Measurements from ENCODE around the gene LGR6. TPM values are rescaled to one million over a fixed set of nuclear protein-coding genes. Genes with fewer than 3 reads are reported as not detected.
"Not testable (repeated sequence)": the region's sequence is repeated elsewhere in the genome, so short reads cannot be mapped to it uniquely, and the experiment has no call there.

The LGR6 gene
- total RNA-seq, 1 donor from 2014 or later: 1.4 TPM

DNA sequence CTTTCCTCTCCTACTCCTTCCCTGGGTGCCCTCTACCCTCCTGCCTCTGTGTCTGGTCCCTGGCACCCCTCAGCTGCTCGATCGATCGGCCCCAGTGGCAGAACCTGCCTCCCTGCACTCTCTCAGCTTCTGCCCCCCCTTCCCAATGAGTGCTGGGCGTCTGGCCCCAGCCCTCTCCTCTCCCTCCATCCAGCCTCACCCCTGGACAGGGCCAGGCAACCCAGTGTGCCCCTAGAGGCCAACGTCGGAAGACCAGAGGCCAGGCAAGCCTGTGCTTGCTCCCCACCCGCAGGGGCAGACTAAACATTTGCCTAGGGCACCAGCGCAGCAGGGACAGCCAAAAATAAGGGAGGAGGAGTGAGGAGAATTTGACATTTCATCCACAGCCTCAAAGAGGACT is 43.5 kb downstream of the LGR6 start:
- DNase-seq (ENCODE audit: low spot score): no peak
- ATAC-seq: peak; percentile 76

DNA sequence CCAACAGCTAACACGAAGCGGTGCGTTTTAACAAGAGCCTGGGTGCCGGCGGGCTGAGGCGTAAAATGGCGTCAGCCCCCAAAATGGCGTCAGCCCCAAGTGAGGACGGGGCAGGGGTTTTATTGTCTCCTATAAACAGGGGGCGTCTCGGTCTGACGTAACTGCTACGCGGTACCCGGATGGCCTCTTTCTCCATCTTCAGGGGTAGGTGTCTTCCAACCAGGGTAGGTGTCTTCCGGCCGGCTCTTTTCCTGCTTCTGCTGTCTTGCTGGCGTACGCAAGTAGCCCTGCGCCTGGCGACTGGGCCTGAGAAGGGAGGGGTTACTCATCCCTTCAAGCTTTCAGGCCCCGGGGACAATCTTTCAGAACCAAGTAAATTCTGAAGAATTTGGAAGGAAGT is 45.3 kb downstream of the LGR6 start:
- DNase-seq (ENCODE audit: low spot score): no peak

GRCh38 chr1:202240226-202240625 is 46.6 kb downstream of the LGR6 start:
- not testable (repeated sequence) for DNase-seq (ENCODE audit: low spot score); ATAC-seq

More for the DNA sequence above, 45.3 kb downstream of the LGR6 start:
- no peak for ATAC-seq

DNA sequence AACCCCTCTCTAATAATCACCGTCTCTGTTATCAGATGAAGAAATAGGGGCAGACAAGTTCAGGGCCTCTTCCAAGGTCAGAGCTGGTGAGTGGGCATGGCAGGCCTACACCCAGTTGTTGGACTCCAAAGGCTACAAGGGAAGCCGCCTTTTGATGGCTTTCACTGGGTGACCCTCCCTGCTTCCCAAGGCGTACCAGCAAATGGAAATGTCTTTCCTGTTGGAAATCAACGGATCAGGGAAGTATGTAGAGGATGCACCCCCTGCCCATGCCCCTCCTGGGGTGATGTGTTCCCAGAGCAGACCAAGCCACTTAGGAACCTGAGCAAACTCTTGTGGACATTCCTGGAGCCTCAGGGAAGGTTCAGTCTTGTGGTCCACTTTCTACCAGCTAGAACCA is 47.4 kb downstream of the LGR6 start:
- DNase-seq (ENCODE audit: low spot score): no peak

DNA sequence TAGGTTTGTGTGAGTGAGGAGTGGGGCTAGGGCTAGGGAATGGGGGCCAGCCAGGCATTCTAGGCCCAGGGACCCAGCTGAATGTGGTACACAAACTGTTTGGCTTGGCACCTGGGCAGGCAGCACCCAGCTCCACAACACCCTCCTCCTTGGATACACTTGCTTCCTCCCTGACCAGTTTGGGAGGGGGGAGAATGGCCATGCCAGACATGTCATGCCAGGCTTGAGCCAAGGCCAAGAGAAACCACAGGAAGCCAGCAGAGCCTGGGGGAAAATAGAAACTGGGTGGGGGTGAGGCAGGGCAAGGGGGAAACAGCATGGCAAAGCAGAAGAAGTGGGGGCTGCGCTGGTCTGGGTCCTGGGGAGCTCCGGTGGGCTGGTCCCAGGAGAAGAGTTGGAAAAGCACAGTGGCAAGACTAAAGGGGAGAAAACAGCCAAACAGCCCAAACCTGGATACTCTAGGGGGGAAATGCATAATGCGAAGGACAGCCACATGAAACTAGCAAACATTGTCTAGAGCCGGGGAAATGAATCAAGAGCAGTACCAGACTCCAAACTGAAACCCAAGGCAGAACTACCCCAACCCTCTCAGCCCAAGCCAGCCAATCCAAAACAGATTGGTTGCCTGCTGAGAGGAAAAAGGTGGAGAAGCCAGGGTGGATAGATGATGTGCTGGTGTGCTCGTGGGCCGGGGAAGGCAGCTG is 47.9 kb downstream of the LGR6 start:
- DNase-seq (ENCODE audit: low spot score) (no peak), ATAC-seq (no peak)

More for the DNA sequence above, 47.4 kb downstream of the LGR6 start:
- no peak for ATAC-seq

- DNase-seq (ENCODE audit: low spot score) (no peak), ATAC-seq (no peak)
Observed at GRCh38 chr1:202242080-202242419, 48.5 kb downstream of the LGR6 start.

- no peak for DNase-seq (ENCODE audit: low spot score)
- no peak for ATAC-seq
Observed at GRCh38 chr1:202243006-202243405, 49.4 kb downstream of the LGR6 start.

GRCh38 chr1:202244841-202245261 is 51.3 kb downstream of the LGR6 start:
- ATAC-seq (no peak), DNase-seq (ENCODE audit: low spot score) (no peak)

- no peak for ATAC-seq
- no peak for DNase-seq (ENCODE audit: low spot score)
Observed at GRCh38 chr1:202245391-202245790, 51.8 kb downstream of the LGR6 start.

GRCh38 chr1:202247104-202247503 is 53.5 kb downstream of the LGR6 start:
- no peak for ATAC-seq
- DNase-seq (ENCODE audit: low spot score): no peak

DNA sequence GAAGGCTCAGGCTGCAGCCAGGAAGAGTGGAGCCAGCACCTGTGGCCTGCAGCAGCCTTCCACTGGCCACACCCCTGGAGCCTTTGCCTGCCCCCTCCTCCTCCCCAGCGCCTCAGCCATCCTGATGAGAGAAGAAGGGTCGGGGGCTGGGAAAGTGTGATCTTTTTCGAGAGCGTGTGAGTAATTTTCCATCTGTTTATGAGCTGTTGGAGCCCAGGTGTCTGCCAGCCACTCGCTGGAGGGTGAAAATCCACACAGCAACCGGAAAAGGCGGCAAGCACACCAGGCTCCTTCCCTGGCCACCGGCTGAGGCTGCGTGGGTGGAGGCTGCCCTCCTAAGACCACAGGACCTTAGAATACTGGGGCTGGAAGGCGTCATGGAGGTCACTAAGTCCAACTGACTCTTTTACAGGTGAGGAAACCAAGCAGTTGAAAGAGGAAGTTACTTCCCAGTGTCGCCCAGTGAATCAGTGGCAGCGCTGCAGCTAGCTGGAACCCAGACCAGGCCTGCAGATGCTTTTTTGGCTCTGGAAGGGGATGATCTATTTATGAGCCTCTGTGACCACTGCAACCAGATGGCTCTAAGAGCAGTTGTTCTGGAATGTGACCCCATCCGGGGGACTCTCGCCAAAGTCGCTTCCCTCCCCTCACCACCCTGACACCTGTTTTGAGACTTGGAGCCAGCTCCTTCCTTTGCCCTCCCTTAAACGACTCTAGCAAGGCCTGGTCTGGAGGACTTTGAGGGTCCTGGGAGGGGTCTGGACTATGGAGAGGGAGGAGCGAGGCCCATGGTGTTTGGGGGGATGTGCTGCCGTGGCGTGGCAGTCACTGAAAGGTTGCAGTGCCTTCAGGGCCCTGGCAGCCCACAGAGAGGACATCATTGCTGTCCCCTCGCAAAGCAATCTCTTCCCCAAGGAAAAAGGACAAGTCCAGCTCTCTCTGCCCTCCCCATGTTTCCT is 54.5 kb downstream of the LGR6 start:
- DNase-seq (ENCODE audit: low spot score) (no peak), ATAC-seq (no peak)

- ATAC-seq: no peak
- no peak for DNase-seq (ENCODE audit: low spot score)
Observed at GRCh38 chr1:202248861-202249260, 55.3 kb downstream of the LGR6 start.

DNA sequence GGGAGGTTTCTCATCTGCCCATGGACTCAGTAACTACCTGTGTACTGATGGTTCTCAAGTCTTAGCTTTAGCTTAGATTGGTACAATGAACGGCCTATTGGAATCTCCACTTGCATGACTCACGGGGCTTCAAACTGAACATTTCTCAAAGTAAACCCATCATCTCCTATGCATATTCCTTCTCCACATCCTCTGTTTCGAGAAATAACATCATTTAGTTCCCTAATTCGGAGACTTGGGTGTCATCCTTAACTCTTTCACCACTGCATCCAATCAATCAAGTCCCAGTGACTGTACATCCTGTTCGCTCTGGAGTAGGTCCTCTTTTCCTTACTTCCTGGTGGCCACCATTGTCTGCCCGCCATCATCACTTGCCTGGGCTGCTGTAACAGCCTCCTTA is 55.8 kb downstream of the LGR6 start:
- ATAC-seq (no peak), DNase-seq (ENCODE audit: low spot score) (no peak)

DNA sequence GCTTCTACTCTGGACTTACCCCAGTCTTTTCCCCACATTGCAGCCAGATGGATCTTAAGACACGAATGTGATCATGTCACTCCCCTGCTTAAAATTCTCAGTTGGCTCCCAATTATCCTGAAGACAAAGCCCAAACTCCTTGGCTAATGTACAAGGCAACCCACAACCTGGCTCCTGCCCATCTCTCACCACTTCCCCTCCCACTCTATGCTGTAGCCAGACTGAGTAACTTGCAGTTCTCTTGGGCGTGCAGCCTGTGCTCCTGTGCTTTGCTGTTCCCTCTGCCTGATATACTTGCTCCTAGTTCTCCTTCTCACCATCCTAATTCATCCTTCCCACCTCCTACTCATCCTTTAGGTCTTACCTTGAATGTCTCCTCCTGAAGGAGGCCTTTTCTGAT is 56.2 kb downstream of the LGR6 start:
- no peak for ATAC-seq
- no peak for DNase-seq (ENCODE audit: low spot score)

GRCh38 chr1:202250982-202251381 is 57.4 kb downstream of the LGR6 start:
- ATAC-seq (no peak), DNase-seq (ENCODE audit: low spot score) (no peak)

GRCh38 chr1:202251424-202252256 is 58.0 kb downstream of the LGR6 start:
- ATAC-seq: no peak

DNA sequence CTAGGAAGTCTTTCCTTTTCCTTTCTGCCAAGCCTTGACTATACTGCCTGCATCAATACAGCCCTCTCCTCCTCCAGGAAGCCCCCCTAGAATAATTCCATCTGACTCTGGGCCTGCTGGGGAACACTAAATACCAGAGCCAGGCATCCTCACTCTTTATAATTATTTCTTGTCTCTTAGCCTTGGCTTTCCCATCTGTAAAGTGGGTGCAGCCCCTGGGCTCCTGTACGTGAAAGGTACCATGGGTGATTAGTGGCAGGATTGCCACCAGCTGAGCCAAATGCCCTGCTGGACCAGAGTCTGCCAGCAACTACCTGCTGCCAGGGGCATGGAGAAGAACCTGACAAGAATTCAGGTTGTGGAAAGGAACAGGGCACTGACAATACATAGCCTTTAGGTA is 58.7 kb downstream of the LGR6 start:
- DNase-seq (ENCODE audit: low spot score) (no peak), ATAC-seq (no peak)

More at GRCh38 chr1:202251424-202252256, 58.0 kb downstream of the LGR6 start:
- DNase-seq (ENCODE audit: low spot score): no peak

DNA sequence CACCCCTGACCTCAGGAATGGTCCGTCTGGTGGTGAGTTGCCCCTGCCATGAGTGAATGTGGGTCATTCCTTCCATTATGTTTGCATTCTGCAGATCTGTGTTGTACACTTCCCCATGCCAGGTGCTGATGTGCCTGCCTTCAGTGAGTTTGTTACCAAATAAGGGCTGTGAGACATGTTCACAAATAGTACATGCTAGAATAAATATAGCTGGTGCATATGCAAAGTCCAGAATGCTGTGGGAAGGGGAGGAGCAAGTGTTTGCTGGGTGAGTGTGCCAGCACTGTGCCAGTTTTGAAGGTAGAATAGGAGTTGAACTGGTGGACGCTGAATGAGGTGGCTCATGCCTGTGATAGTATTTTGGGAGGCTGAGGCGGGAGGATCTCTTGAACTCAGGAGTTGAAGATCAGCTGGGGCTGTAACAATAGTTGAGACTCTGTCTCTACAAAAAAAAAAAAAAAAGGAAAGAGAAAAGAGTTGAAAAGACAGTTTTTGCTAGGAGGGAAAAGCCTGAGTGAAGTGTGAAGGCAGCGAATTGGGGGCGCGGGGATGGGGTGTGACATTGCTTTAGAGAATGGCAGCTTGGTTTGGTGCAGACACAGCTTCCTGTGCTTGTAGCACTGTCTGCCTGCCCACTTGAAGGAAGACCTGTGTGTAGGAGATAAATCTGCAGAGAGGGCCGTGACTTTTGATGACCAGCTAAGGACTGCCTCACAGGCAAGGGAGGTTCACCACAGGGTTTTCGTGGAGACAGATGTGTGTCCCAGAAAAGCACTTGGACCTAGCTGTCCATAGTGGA is 61.1 kb downstream of the LGR6 start:
- peak; percentile 21 for DNase-seq (ENCODE audit: low spot score)
- no peak for ATAC-seq

DNA sequence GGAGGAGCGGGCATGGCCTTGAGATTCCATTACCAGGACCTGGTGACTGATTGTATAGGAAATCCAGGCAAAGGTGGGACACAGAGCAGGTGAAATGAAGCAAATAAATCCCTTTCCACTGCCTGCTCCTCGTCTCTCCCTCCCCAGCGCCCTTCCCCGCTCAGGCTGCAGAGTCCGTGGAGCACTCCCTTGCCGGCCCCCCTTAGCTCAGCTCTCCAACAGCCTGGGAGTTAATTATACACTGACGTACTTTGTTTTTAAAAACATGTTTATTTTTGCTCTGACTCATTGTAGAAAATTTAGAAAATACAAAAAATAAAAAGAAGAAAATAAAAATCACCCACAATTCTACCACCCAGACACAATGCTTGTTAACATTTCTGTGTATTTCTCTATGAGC is 61.7 kb downstream of the LGR6 start:
- ATAC-seq (no peak), DNase-seq (ENCODE audit: low spot score) (peak; percentile 28)

- no peak for DNase-seq (ENCODE audit: low spot score)
- no peak for ATAC-seq
Observed at GRCh38 chr1:202259705-202260104, 66.1 kb downstream of the LGR6 start.
